Measurements from ENCODE around the gene PSD4. TPM values are rescaled to one million over a fixed set of nuclear protein-coding genes. Genes with fewer than 3 reads are reported as not detected.

Gene PSD4
- polyA plus RNA-seq, 1 experiment = 0.37 TPM

GRCh38 chr2:113185664-113186432 is 12.1 kb downstream of the PSD4 start:
- POLR2A ChIA-PET = no interaction called here
- CTCF ChIA-PET = no interaction called here
- DNase-seq (ENCODE audit: low read depth, low spot score) = no peak

GRCh38 chr2:113186433-113186796 is 12.6 kb downstream of the PSD4 start:
- ChIA-PET CTCF (no interaction called here), POLR2A (no interaction called here)
- no peak for TF ChIP-seq CTCF (IDR thresholded peaks at IDR 0.05; ENCODE audit: low read depth, low read length)

More at GRCh38 chr2:113185664-113186432, 12.1 kb downstream of the PSD4 start:
- Histone ChIP-seq H3K27me3 (ENCODE audit: control insufficient read depth, insufficient read depth, low read length) (peaks cover 3% of the 10 kb centered on the region), H3K9me3 (ENCODE audit: control insufficient read depth, insufficient read depth, low read length) (no peaks in the 10 kb centered on the region), H3K4me3 (ENCODE audit: low read depth, low read length) (no peak overlapping the region), H3K27ac (ENCODE audit: low read depth, low read length) (no peak overlapping the region)
- TF ChIP-seq CTCF (IDR thresholded peaks at IDR 0.05; ENCODE audit: low read depth, low read length) = no peak

GRCh38 chr2:113187771-113188170 is 14.0 kb downstream of the PSD4 start:
- H3K27ac ChIP-seq (ENCODE audit: low read depth, low read length) = no peak overlapping the region
- H3K9me3 ChIP-seq (ENCODE audit: control insufficient read depth, insufficient read depth, low read length) = no peaks in the 10 kb centered on the region
- H3K27me3 ChIP-seq (ENCODE audit: control insufficient read depth, insufficient read depth, low read length) = peaks cover 7% of the 10 kb centered on the region
- no peak for DNase-seq (ENCODE audit: low read depth, low spot score)
- CTCF ChIA-PET = interaction anchor here (1.0 kb wide), 1 partner anchor 11 kb away, joined by 3 read pairs; no protein-coding TSS in a partner anchor
- TF ChIP-seq CTCF (IDR thresholded peaks at IDR 0.05; ENCODE audit: low read depth, low read length) = no peak
- POLR2A ChIA-PET = no interaction called here
- no peak overlapping the region for H3K4me3 ChIP-seq (ENCODE audit: low read depth, low read length)

More at GRCh38 chr2:113186433-113186796, 12.6 kb downstream of the PSD4 start:
- no peaks in the 10 kb centered on the region for H3K9me3 ChIP-seq (ENCODE audit: control insufficient read depth, insufficient read depth, low read length)
- H3K27me3 ChIP-seq (ENCODE audit: control insufficient read depth, insufficient read depth, low read length) = peaks cover 5% of the 10 kb centered on the region
- H3K27ac ChIP-seq (ENCODE audit: low read depth, low read length) = no peak overlapping the region
- no peak overlapping the region for H3K4me3 ChIP-seq (ENCODE audit: low read depth, low read length)
- no peak for DNase-seq (ENCODE audit: low read depth, low spot score)

GRCh38 chr2:113190871-113191270 is 17.1 kb downstream of the PSD4 start:
- no peaks in the 10 kb centered on the region for H3K9me3 ChIP-seq (ENCODE audit: control insufficient read depth, insufficient read depth, low read length)
- CTCF ChIA-PET = interaction anchor here (1.2 to 2.8 kb wide), 3 partner anchors 8 to 53 kb away, joined by 3 to 15 read pairs (median 8); no protein-coding TSS in a partner anchor
- TF ChIP-seq CTCF (IDR thresholded peaks at IDR 0.05; ENCODE audit: low read depth, low read length) = no peak
- no peak overlapping the region for H3K4me3 ChIP-seq (ENCODE audit: low read depth, low read length)
- no peak overlapping the region for H3K27ac ChIP-seq (ENCODE audit: low read depth, low read length)
- H3K27me3 ChIP-seq (ENCODE audit: control insufficient read depth, insufficient read depth, low read length) = peaks cover 19% of the 10 kb centered on the region
- DNase-seq (ENCODE audit: low read depth, low spot score) = no peak
- POLR2A ChIA-PET = no interaction called here

- TF ChIP-seq CTCF (IDR thresholded peaks at IDR 0.05; ENCODE audit: low read depth, low read length) = no peak
- Histone ChIP-seq H3K9me3 (ENCODE audit: control insufficient read depth, insufficient read depth, low read length) (no peaks in the 10 kb centered on the region), H3K27ac (ENCODE audit: low read depth, low read length) (no peak overlapping the region), H3K4me3 (ENCODE audit: low read depth, low read length) (no peak overlapping the region), H3K27me3 (ENCODE audit: control insufficient read depth, insufficient read depth, low read length) (peaks cover 21% of the 10 kb centered on the region)
- no peak for DNase-seq (ENCODE audit: low read depth, low spot score)
- ChIA-PET CTCF (interaction anchor here (0.7 to 2.3 kb wide), 3 partner anchors 11 to 198 kb away, joined by 3 to 5 read pairs (median 5); no protein-coding TSS in a partner anchor), POLR2A (no interaction called here)
Measured at GRCh38 chr2:113192459-113193100, 18.8 kb downstream of the PSD4 start.

Data from AG04450 (cell line).